Esophagus squamous epithelium (tissue), 5 donors: ENCODE measurements around the gene GALNT10. TPM values are rescaled to one million over a fixed set of nuclear protein-coding genes. Genes with fewer than 3 reads are reported as not detected.

ENCODE experiments used
- DNase-seq: peaks from one replicate; lab custom pipeline; 2025; lab: John Stamatoyannopoulos, UW
- H3K27ac ChIP-seq, 4 donors: fragments of 200-600 bp; sonication (generic); one replicate each; pipeline ENCODE4 v1.5.1; 2016 to 2019; ENCODE audit warnings: mild to moderate bottlenecking in 1 of 4
- H3K27me3 ChIP-seq, 4 donors: fragments of 200-600 bp; sonication (generic); 1 replicate in 3 of 4; 2 replicates in 1 of 4; pipeline versions ENCODE4 v1.5.1 to v1.6.0; 2017 to 2021; ENCODE audit warnings: antibody characterized with exemption in 1 of 4
- H3K36me3 ChIP-seq, 3 donors: fragments of 200-600 bp; sonication (generic); one replicate each; pipeline ENCODE4 v1.5.1; 2016 to 2019
- H3K4me1 ChIP-seq, 3 donors: fragments of 200-600 bp; sonication (generic); one replicate each; pipeline ENCODE4 v1.5.1; 2017 to 2019
- H3K4me3 ChIP-seq, 4 donors: fragments of 200-600 bp; sonication (generic); 1 replicate in 3 of 4; 2 replicates in 1 of 4; pipeline ENCODE4 v1.5.1; 2016 to 2019; ENCODE audit warnings: mild to moderate bottlenecking in 2 of 4, moderate library complexity in 1 of 4
- H3K9me3 ChIP-seq, 3 donors: fragments of 200-600 bp; sonication (generic); one replicate each; pipeline ENCODE4 v1.5.1; 2016 to 2019
- POLR2A ChIP-seq, 4 donors: fragments of 450-650 bp; IDR thresholded peaks; one replicate each; pipeline ENCODE4 v1.6.1; 2017; ENCODE audit warnings: antibody characterized with exemption in 4 of 4, mild to moderate bottlenecking in 4 of 4, moderate library complexity in 3 of 4
- WGBS, 2 donors: methylation state at CpG; one replicate each; pipeline ENCODE4 v1.1.5; 2018; 5-methylcytosine and 5-hydroxymethylcytosine counted together
- intact Hi-C: fragments of 100-400 bp; cut with DNase I; formaldehyde crosslinking; loops from one replicate; pipeline ENCODE4 v1.15.0; 2022
- total RNA-seq, 4 donors: library from RNA; depleted of rRNA; stranded (reverse); fragments of >200 nt; gene quantifications; one replicate each; pipeline ENCODE4 v1.1.0, GENCODE V29; 2016
- TF ChIP-seq, protein P1 (sequence below), 6 experiments: fragments of 450-650 bp in 4 of 6; fragments of 200-600 bp in 2 of 6; sonication (generic) in 2 of 6; IDR thresholded peaks; one replicate each; pipeline ENCODE4 v1.5.1; 2016 to 2019; ENCODE audit warnings: antibody characterized with exemption in 6 of 6, mild to moderate bottlenecking in 4 of 6, moderate library complexity in 4 of 6
- donor health status: DM: yes; HTN: yes; CAD: no.

GALNT10 gene
- total RNA-seq, 4 donors from 2014 or later: 3.6 to 47.2 (median 9.0) TPM

DNA sequence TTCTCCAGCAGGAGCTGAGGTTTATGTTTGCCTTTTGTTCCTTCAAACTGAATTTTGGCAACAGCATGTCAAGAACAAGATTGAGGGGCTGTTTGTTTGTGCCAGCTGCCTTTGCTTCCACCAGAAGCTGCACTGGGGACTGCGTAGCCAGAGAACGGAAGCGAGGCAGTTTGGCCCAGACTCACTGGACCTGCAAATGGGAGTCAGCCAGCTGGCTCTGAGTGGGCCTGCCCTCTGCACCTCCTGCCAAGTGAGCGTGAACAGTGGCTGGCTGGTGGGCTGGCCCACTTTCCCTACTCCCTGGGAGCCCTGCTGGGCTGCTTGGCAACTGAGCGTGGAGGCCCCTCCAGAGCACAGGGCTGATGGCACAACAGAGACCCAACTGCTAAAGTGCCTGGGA, 111.6 kb downstream of the GALNT10 start:
- 67 to 77% methylated on average over 1 to 4 of the region's 5 CpGs for WGBS, 2 donors

GRCh38 chr5:154303133-154303532, 112.6 kb downstream of the GALNT10 start:
- 91 to 100% methylated on average over 1 of the region's 1 CpG for WGBS, 2 donors
- H3K9me3 ChIP-seq: peaks cover 0 to 12% (median 0%) of the 10 kb centered on the region in 3 donors
- H3K4me1 ChIP-seq: peaks cover 0 to 5% (median 0%) of the 10 kb centered on the region in 3 donors
- H3K27ac ChIP-seq: no peak overlapping the region
- DNase-seq: no peak
- no peaks in the 10 kb centered on the region for H3K27me3 ChIP-seq
- H3K4me3 ChIP-seq: no peak overlapping the region
- peaks cover 0 to 17% (median 0%) of the 10 kb centered on the region in 3 donors for H3K36me3 ChIP-seq
- intact Hi-C loops: no loop called here
- TF ChIP-seq, protein P1, sequence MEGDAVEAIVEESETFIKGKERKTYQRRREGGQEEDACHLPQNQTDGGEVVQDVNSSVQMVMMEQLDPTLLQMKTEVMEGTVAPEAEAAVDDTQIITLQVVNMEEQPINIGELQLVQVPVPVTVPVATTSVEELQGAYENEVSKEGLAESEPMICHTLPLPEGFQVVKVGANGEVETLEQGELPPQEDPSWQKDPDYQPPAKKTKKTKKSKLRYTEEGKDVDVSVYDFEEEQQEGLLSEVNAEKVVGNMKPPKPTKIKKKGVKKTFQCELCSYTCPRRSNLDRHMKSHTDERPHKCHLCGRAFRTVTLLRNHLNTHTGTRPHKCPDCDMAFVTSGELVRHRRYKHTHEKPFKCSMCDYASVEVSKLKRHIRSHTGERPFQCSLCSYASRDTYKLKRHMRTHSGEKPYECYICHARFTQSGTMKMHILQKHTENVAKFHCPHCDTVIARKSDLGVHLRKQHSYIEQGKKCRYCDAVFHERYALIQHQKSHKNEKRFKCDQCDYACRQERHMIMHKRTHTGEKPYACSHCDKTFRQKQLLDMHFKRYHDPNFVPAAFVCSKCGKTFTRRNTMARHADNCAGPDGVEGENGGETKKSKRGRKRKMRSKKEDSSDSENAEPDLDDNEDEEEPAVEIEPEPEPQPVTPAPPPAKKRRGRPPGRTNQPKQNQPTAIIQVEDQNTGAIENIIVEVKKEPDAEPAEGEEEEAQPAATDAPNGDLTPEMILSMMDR (IDR thresholded peaks at IDR 0.05): no peak
- no peak for TF ChIP-seq POLR2A (IDR thresholded peaks at IDR 0.05)

More for the DNA sequence above, 111.6 kb downstream of the GALNT10 start:
- Histone ChIP-seq H3K27ac (no peak overlapping the region), H3K4me1 (peaks cover under 1 to 5% (median 5%) of the 10 kb centered on the region in 3 donors), H3K4me3 (no peak overlapping the region), H3K9me3 (peaks cover 0 to 12% (median 0%) of the 10 kb centered on the region in 3 donors), H3K27me3 (no peaks in the 10 kb centered on the region), H3K36me3 (peaks cover 0 to 17% (median 0%) of the 10 kb centered on the region in 3 donors)
- no peak for DNase-seq
- intact Hi-C loops: no loop called here
- TF ChIP-seq, protein P1 (IDR thresholded peaks at IDR 0.05): no peak
- no peak for TF ChIP-seq POLR2A (IDR thresholded peaks at IDR 0.05)

DNA sequence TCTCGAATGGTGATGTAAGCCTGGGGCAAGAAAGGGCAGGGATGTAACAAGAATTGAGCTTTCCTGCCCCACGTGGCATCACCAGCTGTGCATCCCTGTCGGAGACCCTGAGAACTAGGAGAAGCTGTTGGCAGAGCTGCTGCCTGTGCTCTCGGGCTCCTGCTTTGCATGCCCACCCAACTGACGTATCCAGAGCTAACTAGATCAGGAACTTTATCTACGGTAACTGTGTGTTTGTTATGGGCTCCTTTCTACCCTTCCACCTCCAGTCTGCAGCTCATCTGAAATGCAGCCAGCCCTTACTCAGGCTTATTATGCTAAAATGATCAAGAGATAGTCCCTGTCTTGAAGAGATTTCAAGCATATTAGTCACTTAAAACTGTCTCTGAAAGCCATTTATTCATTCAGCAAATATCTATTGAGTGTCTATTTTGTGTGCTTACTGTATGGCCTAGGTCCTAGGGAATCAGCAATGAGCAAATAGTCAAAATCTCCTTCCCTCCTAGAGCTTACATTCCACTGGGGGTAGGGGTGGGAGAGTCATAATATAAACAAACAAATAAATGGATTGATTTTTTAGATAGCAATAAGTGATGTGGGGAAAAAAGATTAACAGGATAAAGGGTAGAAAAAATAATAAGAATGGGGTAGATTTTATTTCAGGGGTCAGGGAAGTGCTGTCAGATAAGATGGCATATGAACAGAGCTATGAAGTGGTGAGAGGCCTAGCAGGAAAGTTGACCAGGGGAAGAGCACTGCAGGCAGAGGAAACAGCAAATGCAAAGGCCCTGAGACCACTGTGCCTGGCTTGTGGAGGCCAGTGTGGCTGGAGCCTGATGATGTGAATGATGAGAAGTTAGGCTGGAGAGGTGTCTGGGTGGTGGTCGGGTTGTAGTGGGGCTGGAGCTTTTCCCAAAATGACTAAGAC, 118.2 kb downstream of the GALNT10 start:
- Histone ChIP-seq H3K27me3 (no peaks in the 10 kb centered on the region), H3K4me3 (no peak overlapping the region), H3K4me1 (no peaks in the 10 kb centered on the region), H3K9me3 (peaks cover 0 to 12% (median 0%) of the 10 kb centered on the region in 3 donors), H3K27ac (no peak overlapping the region), H3K36me3 (no peaks in the 10 kb centered on the region)
- TF ChIP-seq POLR2A (IDR thresholded peaks at IDR 0.05): no peak
- TF ChIP-seq, protein P1 (IDR thresholded peaks at IDR 0.05): no peak
- DNase-seq: no peak
- 77 to 89% methylated on average over 3 to 7 of the region's 7 CpGs for WGBS, 2 donors
- intact Hi-C loops: no loop called here

- Histone ChIP-seq H3K9me3 (peaks cover 0 to 12% (median 0%) of the 10 kb centered on the region in 3 donors), H3K36me3 (no peaks in the 10 kb centered on the region), H3K4me1 (no peaks in the 10 kb centered on the region), H3K27me3 (no peaks in the 10 kb centered on the region), H3K4me3 (no peak overlapping the region), H3K27ac (no peak overlapping the region)
- no peak for DNase-seq
- WGBS, 2 donors: 100% methylated on average over 1 of the region's 1 CpG
- intact Hi-C loops: no loop called here
- TF ChIP-seq POLR2A (IDR thresholded peaks at IDR 0.05): no peak
- TF ChIP-seq, protein P1 (IDR thresholded peaks at IDR 0.05): no peak
Observed at GRCh38 chr5:154309371-154309745, 118.8 kb downstream of the GALNT10 start.

DNA sequence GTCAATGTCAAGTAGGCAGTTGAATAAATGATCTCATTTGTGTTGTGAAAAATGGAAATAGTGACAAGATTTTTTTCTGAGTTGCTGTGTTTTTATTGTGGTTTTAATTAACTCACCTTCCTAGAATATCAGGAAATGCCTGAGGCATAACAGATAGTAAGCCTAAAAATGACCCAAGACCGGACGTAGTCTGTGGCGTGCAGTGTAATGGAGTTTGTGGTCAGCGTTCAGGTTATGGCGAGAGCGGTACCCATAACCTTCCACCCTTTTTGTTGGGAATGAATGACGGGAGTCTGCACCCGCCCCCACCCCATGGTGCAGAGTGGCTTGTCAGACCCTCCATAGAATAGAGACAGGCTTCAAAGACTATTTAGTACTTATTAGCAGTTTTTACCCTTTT, 119.3 kb downstream of the GALNT10 start:
- no peaks in the 10 kb centered on the region for H3K4me1 ChIP-seq
- no peak overlapping the region for H3K27ac ChIP-seq
- 61 to 85% methylated on average over 8 of the region's 8 CpGs for WGBS, 2 donors
- peaks cover 0 to 9% (median 0%) of the 10 kb centered on the region in 3 donors for H3K9me3 ChIP-seq
- H3K4me3 ChIP-seq: no peak overlapping the region
- intact Hi-C loops: no loop called here
- TF ChIP-seq, protein P1 (IDR thresholded peaks at IDR 0.05): no peak
- TF ChIP-seq POLR2A (IDR thresholded peaks at IDR 0.05): no peak
- no peak for DNase-seq
- no peaks in the 10 kb centered on the region for H3K36me3 ChIP-seq
- H3K27me3 ChIP-seq: no peaks in the 10 kb centered on the region
